Endothelial cell of umbilical vein (primary cell): ENCODE data around the gene CELA3B. TPM values are rescaled to one million over a fixed set of nuclear protein-coding genes. Genes with fewer than 3 reads are reported as not detected.

Experiments
- BruUV-seq: library from RNA; stranded (reverse); fragments of 400-500 nt; replicated peaks from 2 replicates; lab custom pipeline; 2021; lab: Mats Ljungman, UMichigan
- CTCF ChIA-PET: fragments of 300-600, 350-600 bp; sonication (Branson Sonifier 250); formaldehyde crosslinking; loops from one replicate; lab custom pipeline; 2021; ENCODE audit warnings: antibody characterized with exemption, inconsistent platforms; lab: Charles Lee
- POLR2A ChIA-PET: fragments of 300-600, 350-600 bp; sonication (Branson Sonifier 250); formaldehyde crosslinking; loops from one replicate; lab custom pipeline; 2021; ENCODE audit warnings: antibody characterized with exemption, inconsistent platforms; lab: Charles Lee
- DNase-seq: peaks from one replicate; pipeline ENCODE4 v3.0.0-alpha.2; 2011; ENCODE audit warnings: low read depth, low spot score
- FAIRE-seq: peaks from 2 replicates; lab custom pipeline; 2011; peaks lifted over from hg19 to GRCh38; lab: Jason Lieb, UNC
- H2AFZ ChIP-seq: 2 replicates; pipeline ENCODE4 v1.6.0; 2012; ENCODE audit warnings: low read depth, low read length, control low read depth, inconsistent platforms
- H3K27ac ChIP-seq: 2 replicates; pipeline ENCODE4 v1.5.1; 2011; ENCODE audit warnings: low read depth, mild to moderate bottlenecking, control low read depth, low read length, moderate library complexity; ENCODE audit not compliant: insufficient read depth
- H3K27me3 ChIP-seq, 2 experiments: 2 replicates each; pipeline versions ENCODE4 v1.6.0 to v1.6.1; 2011; ENCODE audit warnings: low read length in 2 of 2, mixed read lengths in 1 of 2; ENCODE audit not compliant: control insufficient read depth in 2 of 2, insufficient read depth in 2 of 2
- H3K36me3 ChIP-seq, 2 experiments: 2 replicates in 1 of 2; 3 replicates in 1 of 2; pipeline ENCODE4 v1.5.1; 2011; ENCODE audit warnings: low read length in 2 of 2, mild to moderate bottlenecking in 1 of 2, moderate library complexity in 1 of 2; ENCODE audit not compliant: control insufficient read depth in 2 of 2, insufficient read depth in 2 of 2; ENCODE audit errors: extremely low read depth in 1 of 2
- H3K4me1 ChIP-seq: 3 replicates; pipeline ENCODE4 v1.5.1; 2011; ENCODE audit warnings: mild to moderate bottlenecking, low read length; ENCODE audit not compliant: control insufficient read depth, insufficient read depth; ENCODE audit errors: extremely low read depth
- H3K4me2 ChIP-seq: 2 replicates; pipeline ENCODE4 v1.6.1; 2011; ENCODE audit warnings: low read length, control low read depth, mixed read lengths; ENCODE audit not compliant: insufficient read depth
- H3K4me3 ChIP-seq, 3 experiments: fragments of 200-600 bp in 1 of 3; sonication (generic), shearing (Covaris generic) in 1 of 3; replicated peaks in 1 of 3; 2 replicates each; pipeline ENCODE4 v1.5.1; 2011 to 2016; ENCODE audit warnings: control low read depth in 3 of 3, low read length in 3 of 3, mild to moderate bottlenecking in 2 of 3, inconsistent platforms in 1 of 3, low read depth in 1 of 3, moderate library complexity in 1 of 3; ENCODE audit not compliant: insufficient read depth in 1 of 3
- H3K79me2 ChIP-seq: 2 replicates; pipeline ENCODE4 v1.6.0; 2012; ENCODE audit warnings: low read length, inconsistent platforms; ENCODE audit not compliant: control insufficient read depth, insufficient read depth
- H3K9ac ChIP-seq: replicated peaks from 2 replicates; pipeline ENCODE3; 2011; ENCODE audit warnings: low read length, control low read depth; ENCODE audit not compliant: insufficient read depth; ENCODE audit errors: extremely low read depth
- H3K9me1 ChIP-seq: replicated peaks from 3 replicates; pipeline ENCODE4 v1.6.0; 2011; ENCODE audit warnings: mild to moderate bottlenecking, low read length; ENCODE audit not compliant: control insufficient read depth, insufficient read depth; ENCODE audit errors: extremely low read depth
- H3K9me3 ChIP-seq: replicated peaks from 2 replicates; pipeline ENCODE4 v1.5.1; 2012; ENCODE audit warnings: low read length, inconsistent platforms; ENCODE audit not compliant: control insufficient read depth, insufficient read depth
- H4K20me1 ChIP-seq: replicated peaks from 2 replicates; pipeline ENCODE3; 2011; ENCODE audit warnings: mild to moderate bottlenecking, low read length; ENCODE audit not compliant: control insufficient read depth, insufficient read depth; ENCODE audit errors: extremely low read depth
- EZH2 ChIP-seq: IDR thresholded peaks from 2 replicates; pipeline ENCODE4 v1.6.1; 2012; ENCODE audit warnings: borderline replicate concordance, low read depth, mild to moderate bottlenecking, moderate library complexity, low read length, inconsistent platforms; ENCODE audit not compliant: severe bottlenecking
- FOS ChIP-seq: IDR thresholded peaks from 2 replicates; pipeline ENCODE4 v1.6.1; 2011; ENCODE audit warnings: mild to moderate bottlenecking, low read length, moderate library complexity, borderline replicate concordance; ENCODE audit not compliant: insufficient read depth
- GATA2 ChIP-seq: IDR thresholded peaks from 2 replicates; pipeline ENCODE4 v1.7.0; 2011; ENCODE audit warnings: low read depth, mild to moderate bottlenecking, moderate library complexity, mixed read lengths, low read length; ENCODE audit not compliant: insufficient read length, insufficient read depth
- JUN ChIP-seq: IDR thresholded peaks from 2 replicates; pipeline ENCODE4 v1.6.1; 2011; ENCODE audit warnings: borderline replicate concordance, low read depth; ENCODE audit not compliant: insufficient read length, insufficient read depth
- MYC ChIP-seq: IDR thresholded peaks from one replicate; pipeline ENCODE4 v1.6.1; 2011; ENCODE audit warnings: mild to moderate bottlenecking, low read depth, low read length
- POLR2A ChIP-seq: IDR thresholded peaks from 2 replicates; pipeline ENCODE4 v1.6.1; 2012; ENCODE audit warnings: low read depth, mild to moderate bottlenecking, control low read depth, low read length
- POLR2AphosphoS5 ChIP-seq: IDR thresholded peaks from 2 replicates; pipeline ENCODE4 v1.6.1; 2012; ENCODE audit warnings: low read depth, mild to moderate bottlenecking, control low read depth, low read length, moderate library complexity; ENCODE audit not compliant: insufficient read depth
- dilution Hi-C: fragments of 300-500 bp; cut with MboI; formaldehyde crosslinking; loops from one replicate; pipeline ENCODE4 v1.15.0; 2019; ENCODE audit warnings: low sequenced_read_pairs; ENCODE audit not compliant: extremely low pct_ligation_motif_present
- intact Hi-C: fragments of 100-400 bp; cut with micrococcal nuclease; formaldehyde crosslinking; loops from one replicate; pipeline ENCODE4 v1.10.0; 2022
- polyA plus RNA-seq, 4 experiments: library from polyadenylated mRNA; depleted of rRNA in 3 of 4; stranded (reverse) in 3 of 4; unstranded in 1 of 4; fragments of >200 nt; gene quantifications; 2 replicates each; pipeline versions ENCODE4 v1.2.1 to v1.2.3, GENCODE V29; 2011 to 2012; ENCODE audit warnings: missing spikeins in 1 of 4
- total RNA-seq: library from RNA; stranded (reverse); gene quantifications from 2 replicates; pipeline ENCODE4 v1.2.3, GENCODE V29; 2021
- TF ChIP-seq, protein P1 (sequence below): IDR thresholded peaks from 2 replicates; pipeline ENCODE4 v1.6.1; 2011; ENCODE audit not compliant: insufficient read depth, insufficient read length
- TF ChIP-seq, protein P2 (sequence below), 2 donors: IDR thresholded peaks; 1 replicate in 1 of 2; 2 replicates in 1 of 2; pipeline ENCODE4 v1.5.1; 2011; ENCODE audit warnings: low read length in 2 of 2, mild to moderate bottlenecking in 2 of 2, moderate library complexity in 2 of 2, control low read depth in 1 of 2, inconsistent platforms in 1 of 2, low read depth in 1 of 2; ENCODE audit not compliant: insufficient read depth in 1 of 2; ENCODE audit errors: extremely low read depth in 1 of 2

The CELA3B gene
- total and polyA plus RNA-seq, 2 donors (not counting 3 experiments of a cell fraction or from before 2014, with no cell fraction given), result 0.32 TPM; not detected in 1

- Histone ChIP-seq H3K79me2 (no peaks in the 10 kb centered on the region), H3K9ac (no peak overlapping the region), H3K4me1 (peaks cover 12% of the 10 kb centered on the region), H3K36me3 (no peaks in the 10 kb centered on the region), H3K9me3 (no peaks in the 10 kb centered on the region), H4K20me1 (no peaks in the 10 kb centered on the region), H3K27me3 (no peaks in the 10 kb centered on the region), H2AFZ (no peak overlapping the region), H3K4me2 (no peak overlapping the region), H3K4me3 (no peak overlapping the region), H3K9me1 (no peaks in the 10 kb centered on the region), H3K27ac (no peak overlapping the region)
- no TSS peak for BruUV-seq
- FAIRE-seq (no peak), DNase-seq (no peak)
- TF ChIP-seq GATA2, result no peak
- TF ChIP-seq, protein P1, sequence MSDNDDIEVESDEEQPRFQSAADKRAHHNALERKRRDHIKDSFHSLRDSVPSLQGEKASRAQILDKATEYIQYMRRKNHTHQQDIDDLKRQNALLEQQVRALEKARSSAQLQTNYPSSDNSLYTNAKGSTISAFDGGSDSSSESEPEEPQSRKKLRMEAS, result no peak
- TF ChIP-seq MYC, result no peak
- TF ChIP-seq EZH2, result no peak
- TF ChIP-seq POLR2A, result no peak
- TF ChIP-seq POLR2AphosphoS5, result no peak
- no peak for TF ChIP-seq FOS
- no peak for TF ChIP-seq JUN
- TF ChIP-seq, protein P2, sequence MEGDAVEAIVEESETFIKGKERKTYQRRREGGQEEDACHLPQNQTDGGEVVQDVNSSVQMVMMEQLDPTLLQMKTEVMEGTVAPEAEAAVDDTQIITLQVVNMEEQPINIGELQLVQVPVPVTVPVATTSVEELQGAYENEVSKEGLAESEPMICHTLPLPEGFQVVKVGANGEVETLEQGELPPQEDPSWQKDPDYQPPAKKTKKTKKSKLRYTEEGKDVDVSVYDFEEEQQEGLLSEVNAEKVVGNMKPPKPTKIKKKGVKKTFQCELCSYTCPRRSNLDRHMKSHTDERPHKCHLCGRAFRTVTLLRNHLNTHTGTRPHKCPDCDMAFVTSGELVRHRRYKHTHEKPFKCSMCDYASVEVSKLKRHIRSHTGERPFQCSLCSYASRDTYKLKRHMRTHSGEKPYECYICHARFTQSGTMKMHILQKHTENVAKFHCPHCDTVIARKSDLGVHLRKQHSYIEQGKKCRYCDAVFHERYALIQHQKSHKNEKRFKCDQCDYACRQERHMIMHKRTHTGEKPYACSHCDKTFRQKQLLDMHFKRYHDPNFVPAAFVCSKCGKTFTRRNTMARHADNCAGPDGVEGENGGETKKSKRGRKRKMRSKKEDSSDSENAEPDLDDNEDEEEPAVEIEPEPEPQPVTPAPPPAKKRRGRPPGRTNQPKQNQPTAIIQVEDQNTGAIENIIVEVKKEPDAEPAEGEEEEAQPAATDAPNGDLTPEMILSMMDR (IDR thresholded peaks at IDR 0.05; ENCODE audit: extremely low read depth in 1 of 2, insufficient read depth in 1 of 2, low read depth in 1 of 2, low read length in 2 of 2), result no peak
- CTCF ChIA-PET, result no interaction called here
- POLR2A ChIA-PET, result no interaction called here
- dilution Hi-C loops (no loop called here), intact Hi-C loops (loop anchor here (5.0 to 10.0 kb wide), 3 partner anchors 55 to 322 kb away; no protein-coding TSS in a partner anchor)
These were observed 50.1 kb downstream of the CELA3B start for GRCh38 chr1:22026924-22027289.
